IPS-20b (cell line): Measurements from ENCODE around the gene CDR2.
"Not testable (repeated sequence)": the region's sequence is repeated elsewhere in the genome, so short reads cannot be mapped to it uniquely, and the experiment has no call there.

Source experiments
- H3K27ac ChIP-seq: one replicate; pipeline ENCODE4 v1.5.1; 2013; ENCODE audit warnings: low read length
- H3K27me3 ChIP-seq: 2 replicates; pipeline ENCODE4 v1.6.1; 2013; ENCODE audit warnings: mild to moderate bottlenecking, low read length, inconsistent platforms; ENCODE audit not compliant: insufficient read depth
- H3K36me3 ChIP-seq: 2 replicates; pipeline ENCODE4 v1.6.1; 2013; ENCODE audit warnings: low read depth, mild to moderate bottlenecking, inconsistent platforms, low read length, moderate library complexity; ENCODE audit not compliant: insufficient read depth
- H3K4me1 ChIP-seq: 2 replicates; pipeline ENCODE4 v1.6.1; 2013; ENCODE audit warnings: mild to moderate bottlenecking, control low read depth, inconsistent platforms, low read length, moderate library complexity; ENCODE audit not compliant: insufficient read depth
- H3K4me3 ChIP-seq: 2 replicates; pipeline ENCODE4 v1.5.1; 2013; ENCODE audit warnings: mild to moderate bottlenecking, low read length, inconsistent platforms
- H3K9ac ChIP-seq: 2 replicates; pipeline ENCODE4 v1.6.1; 2013; ENCODE audit warnings: low read depth, mild to moderate bottlenecking, inconsistent platforms, low read length, moderate library complexity
- H3K9me3 ChIP-seq: 2 replicates; pipeline ENCODE4 v1.6.1; 2013; ENCODE audit warnings: mild to moderate bottlenecking, low read depth, low read length, inconsistent platforms; ENCODE audit not compliant: insufficient read depth

CDR2 gene

GRCh38 chr16:22375117-22375962 lies 921 bp upstream of the CDR2 start:
- H3K27me3 ChIP-seq, result peaks cover 33% of the 10 kb centered on the region
- H3K4me3 ChIP-seq, result peak overlapping the region; percentile 79
- H3K4me1 ChIP-seq, result peaks cover 18% of the 10 kb centered on the region
- H3K9me3 ChIP-seq, result no peaks in the 10 kb centered on the region
- no peaks in the 10 kb centered on the region; the same call in 1 of the 2 replicates for H3K36me3 ChIP-seq
- H3K9ac ChIP-seq, result peak overlapping the region; percentile 54; the same call in 1 of the 2 replicates
- H3K27ac ChIP-seq, result no peak overlapping the region

GRCh38 chr16:22373662-22374310 lies 633 bp downstream of the CDR2 start:
- Histone ChIP-seq H3K4me1 (peaks cover 28% of the 10 kb centered on the region), H3K27ac (no peak overlapping the region), H3K36me3 (no peaks in the 10 kb centered on the region; the same call in 1 of the 2 replicates), H3K4me3 (peak overlapping the region; percentile 79), H3K9ac (peak overlapping the region; percentile 73), H3K27me3 (peaks cover 33% of the 10 kb centered on the region), H3K9me3 (no peaks in the 10 kb centered on the region)

GRCh38 chr16:22372882-22373661 lies 1.3 kb downstream of the CDR2 start:
- H3K4me1 ChIP-seq, result peaks cover 28% of the 10 kb centered on the region
- H3K9me3 ChIP-seq, result no peaks in the 10 kb centered on the region
- peak overlapping the region; percentile 79 for H3K4me3 ChIP-seq
- H3K9ac ChIP-seq, result peak overlapping the region; percentile 73
- no peak overlapping the region for H3K27ac ChIP-seq
- H3K36me3 ChIP-seq, result no peaks in the 10 kb centered on the region; the same call in 1 of the 2 replicates
- peaks cover 33% of the 10 kb centered on the region for H3K27me3 ChIP-seq

DNA sequence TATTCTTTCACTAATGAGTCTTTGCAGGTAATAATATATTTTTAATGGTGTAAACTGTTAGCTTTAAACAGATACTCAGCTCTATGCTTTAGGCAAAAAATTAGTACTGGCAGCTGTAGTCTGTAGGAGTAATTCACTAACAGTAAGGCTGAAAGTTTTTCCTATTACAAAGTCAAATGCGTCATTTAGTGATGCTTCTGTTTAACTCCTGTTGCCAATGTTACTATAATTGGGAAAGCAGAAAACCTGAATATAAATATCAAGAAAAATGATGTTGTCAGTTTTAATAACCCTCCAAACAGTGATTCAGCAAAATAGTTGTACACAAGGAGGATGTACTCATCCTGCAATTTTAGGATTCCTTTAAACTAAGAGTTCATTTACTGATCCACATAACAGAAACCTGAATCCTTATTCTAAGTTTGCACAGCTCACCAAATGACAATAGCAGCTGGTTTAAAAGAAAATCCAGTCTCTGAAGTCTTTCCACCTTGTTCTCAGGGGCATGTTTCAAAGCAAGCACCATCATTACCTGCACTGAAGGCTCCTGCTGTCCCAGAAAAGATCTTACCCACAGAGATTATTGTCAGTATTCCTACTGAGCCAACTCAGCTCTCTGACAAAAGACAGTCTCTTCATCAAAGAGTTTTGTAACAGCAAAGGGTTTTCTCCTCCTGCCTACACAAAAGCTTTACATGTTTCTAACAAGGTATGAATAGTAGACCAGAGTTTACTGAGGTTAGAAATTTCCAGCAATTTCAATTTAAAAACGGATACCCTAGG lies 4.2 kb downstream of the CDR2 start:
- no peak overlapping the region; the same call in 1 of the 2 replicates for H3K4me3 ChIP-seq
- H3K4me1 ChIP-seq, result peaks cover 28% of the 10 kb centered on the region
- no peak overlapping the region for H3K27ac ChIP-seq
- H3K9ac ChIP-seq, result no peak overlapping the region; the same call in 1 of the 2 replicates
- H3K36me3 ChIP-seq, result peaks cover under 1% of the 10 kb centered on the region; the same call in 1 of the 2 replicates
- peaks cover 16% of the 10 kb centered on the region; the same call in 1 of the 2 replicates for H3K27me3 ChIP-seq
- H3K9me3 ChIP-seq, result no peaks in the 10 kb centered on the region

GRCh38 chr16:22369221-22369811 lies 5.1 kb downstream of the CDR2 start:
- Histone ChIP-seq H3K4me1 (peaks cover 28% of the 10 kb centered on the region), H3K27ac (no peak overlapping the region), H3K36me3 (peaks cover 10% of the 10 kb centered on the region)

DNA sequence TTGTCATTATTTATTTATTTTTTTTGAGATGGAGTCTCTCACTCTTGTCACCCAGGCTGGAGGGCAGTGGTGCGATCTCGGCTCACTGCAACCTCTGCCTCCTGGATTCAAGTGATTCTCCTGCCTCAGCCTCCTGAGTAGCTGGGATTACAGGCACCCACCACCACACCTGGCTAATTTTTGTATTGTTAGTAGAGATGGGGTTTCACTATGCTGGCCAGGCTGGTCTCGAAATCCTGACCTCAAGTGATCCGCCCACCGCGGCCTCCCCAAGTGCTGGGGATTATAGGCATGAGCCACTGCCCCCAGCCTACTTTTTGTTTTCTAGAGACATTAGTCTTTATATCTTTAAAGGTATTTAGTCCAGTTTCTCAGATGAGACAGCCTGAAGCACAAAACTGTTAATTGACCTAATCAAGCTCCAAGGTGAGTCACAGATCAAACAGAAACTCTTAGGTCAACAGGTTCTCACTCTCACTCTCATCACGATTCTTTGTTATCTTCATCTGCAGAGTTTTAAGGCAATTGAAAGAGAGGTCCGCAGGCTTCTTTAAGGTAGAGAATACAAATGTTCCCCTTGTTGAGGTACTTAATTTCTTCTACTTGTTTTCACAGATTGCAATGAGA lies 6.1 kb downstream of the CDR2 start:
- H3K36me3 ChIP-seq, result peaks cover 20% of the 10 kb centered on the region
- not testable (repeated sequence) for H3K27me3 ChIP-seq, H3K9ac ChIP-seq

More at GRCh38 chr16:22369221-22369811, 5.1 kb downstream of the CDR2 start:
- peaks cover 14% of the 10 kb centered on the region; the same call in 1 of the 2 replicates for H3K27me3 ChIP-seq
- H3K9me3 ChIP-seq, result no peaks in the 10 kb centered on the region
- no peak overlapping the region for H3K4me3 ChIP-seq
- H3K9ac ChIP-seq, result 0 out of 2 replicates have a peak overlapping the region, but pooled peaks have one; percentile 23

DNA sequence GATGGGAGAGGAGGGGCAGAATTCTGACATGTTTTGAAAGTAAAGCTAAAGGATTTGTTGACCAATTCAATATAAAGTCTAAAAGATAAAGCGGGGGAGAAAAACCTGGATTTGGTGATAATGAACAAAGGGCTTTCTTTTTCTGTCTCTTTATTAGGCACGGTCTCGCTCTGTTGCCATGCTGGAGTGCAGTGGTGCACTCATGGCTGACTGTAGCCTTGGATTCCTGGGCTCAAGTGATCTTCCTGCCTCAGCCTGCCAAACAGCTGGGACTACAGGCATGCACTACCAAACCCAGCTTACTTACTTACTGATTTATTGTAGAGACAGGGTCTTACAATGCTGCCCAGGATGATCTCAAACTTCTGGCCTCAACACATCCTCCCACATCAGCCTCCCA lies 7.5 kb downstream of the CDR2 start:
- Histone ChIP-seq H3K27ac (no peak overlapping the region), H3K36me3 (peaks cover 33% of the 10 kb centered on the region), H3K4me1 (peaks cover 14% of the 10 kb centered on the region; the same call in 1 of the 2 replicates)

More for the DNA sequence above, 6.1 kb downstream of the CDR2 start:
- H3K4me1 ChIP-seq, result peaks cover 26% of the 10 kb centered on the region
- H3K9me3 ChIP-seq, H3K27ac ChIP-seq, H3K4me3 ChIP-seq: not testable (repeated sequence)

DNA sequence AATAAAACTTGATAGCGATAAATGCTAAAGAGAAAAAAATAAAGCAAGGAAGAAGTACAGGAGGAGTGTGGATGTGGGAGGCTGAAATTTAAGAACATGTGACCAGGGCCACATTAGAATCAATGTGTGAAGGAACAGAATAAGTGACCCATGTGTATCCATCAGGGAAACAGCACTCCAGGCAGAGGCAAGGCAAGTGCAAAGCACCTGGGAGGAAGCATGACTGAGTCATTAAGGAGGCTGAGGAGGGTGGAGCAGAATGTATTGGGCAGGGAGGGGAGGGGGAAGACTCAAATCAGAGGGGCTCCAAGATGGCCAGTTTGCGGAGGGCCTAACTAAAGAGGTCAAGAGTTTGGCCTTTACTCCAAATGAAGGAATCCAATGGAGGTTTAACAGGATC lies 8.0 kb downstream of the CDR2 start:
- Histone ChIP-seq H3K9ac (no peak overlapping the region), H3K4me3 (no peak overlapping the region), H3K36me3 (peaks cover 33% of the 10 kb centered on the region), H3K27ac (no peak overlapping the region), H3K27me3 (no peaks in the 10 kb centered on the region), H3K9me3 (no peaks in the 10 kb centered on the region), H3K4me1 (peaks cover 14% of the 10 kb centered on the region; the same call in 1 of the 2 replicates)

More for the DNA sequence above, 7.5 kb downstream of the CDR2 start:
- H3K9me3 ChIP-seq, result no peaks in the 10 kb centered on the region
- no peak overlapping the region for H3K9ac ChIP-seq
- H3K4me3 ChIP-seq, result no peak overlapping the region
- H3K27me3 ChIP-seq, result no peaks in the 10 kb centered on the region

DNA sequence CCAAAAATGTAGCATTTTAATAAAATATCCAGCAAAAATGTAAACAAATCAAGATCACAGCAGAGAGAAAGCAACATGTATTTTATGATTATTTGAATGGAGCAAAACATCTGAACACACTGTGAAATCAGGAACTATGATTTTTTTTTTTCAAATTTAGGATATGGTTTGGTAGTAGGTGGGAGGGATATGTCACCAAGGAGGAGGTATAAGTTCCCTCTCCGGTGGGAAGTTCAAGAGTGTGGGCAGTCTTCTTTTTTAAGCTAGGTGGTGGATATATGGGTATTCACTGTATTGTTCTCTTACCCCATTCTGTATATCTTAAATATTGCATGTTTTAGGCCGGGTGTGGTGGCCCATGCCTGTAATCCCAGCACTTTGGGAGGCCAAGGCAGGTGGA lies 10.2 kb downstream of the CDR2 start:
- peaks cover 42% of the 10 kb centered on the region for H3K36me3 ChIP-seq
- H3K9me3 ChIP-seq, result no peaks in the 10 kb centered on the region
- H3K27me3 ChIP-seq, result no peaks in the 10 kb centered on the region
- no peak overlapping the region for H3K4me3 ChIP-seq
- H3K4me1 ChIP-seq, result peaks cover 4% of the 10 kb centered on the region; the same call in 1 of the 2 replicates
- no peak overlapping the region for H3K27ac ChIP-seq
- H3K9ac ChIP-seq, result no peak overlapping the region

DNA sequence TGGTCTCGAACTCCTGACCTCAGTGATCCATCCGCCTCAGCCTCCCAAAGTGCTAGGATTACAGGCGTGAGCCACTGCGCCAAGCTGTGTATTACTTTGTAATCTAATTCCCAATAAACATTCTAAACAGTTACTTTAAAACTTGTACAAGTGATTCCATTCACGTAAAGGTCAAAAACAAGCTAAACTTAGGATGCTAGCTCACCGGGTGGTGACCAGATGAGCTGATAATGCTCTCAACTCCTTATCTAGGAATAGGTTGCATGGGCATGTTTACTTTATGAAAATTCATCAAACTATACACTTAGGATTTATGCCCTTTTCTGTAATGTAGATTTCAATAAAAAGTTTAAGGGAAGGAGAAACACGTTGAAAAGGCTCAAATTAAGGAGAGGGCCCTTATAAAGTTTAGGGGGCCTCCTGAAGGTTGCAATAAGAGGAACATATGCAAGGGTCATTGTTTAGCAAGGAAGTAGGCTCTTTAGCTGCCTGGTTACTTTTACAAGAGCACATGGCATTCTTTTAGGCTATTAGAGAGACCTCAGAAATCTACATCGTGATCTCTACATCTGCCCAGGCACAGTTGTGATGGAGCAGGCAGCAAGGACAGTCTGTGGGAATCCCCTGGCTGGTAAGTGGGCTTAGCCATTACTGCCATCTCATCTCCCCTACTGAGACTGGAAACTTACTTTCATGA lies 13.3 kb downstream of the CDR2 start:
- no peak overlapping the region for H3K27ac ChIP-seq
- H3K4me3 ChIP-seq, result no peak overlapping the region
- peaks cover 11% of the 10 kb centered on the region for H3K4me1 ChIP-seq
- H3K9me3 ChIP-seq, result no peaks in the 10 kb centered on the region
- peaks cover 54% of the 10 kb centered on the region for H3K36me3 ChIP-seq
- H3K27me3 ChIP-seq, result no peaks in the 10 kb centered on the region
- H3K9ac ChIP-seq, result no peak overlapping the region
